ENCODE measurements around the gene PICK1. TPM values are rescaled to one million over a fixed set of nuclear protein-coding genes. Genes with fewer than 3 reads are reported as not detected.

PICK1 gene
- total and polyA plus RNA-seq, 2 of the 4 experiments (the other 2 are of a cell fraction): 16.5 to 21.0 TPM

- Histone ChIP-seq H3K9ac (ENCODE audit: low read depth, low read length) (no peak overlapping the region), H4K91ac (ENCODE audit: insufficient read depth, low read depth, low read length) (no peak overlapping the region), H3K27me3 (ENCODE audit: control insufficient read depth, insufficient read depth, low read length) (peaks cover 52% of the 10 kb centered on the region), H3K4me2 (ENCODE audit: low read depth, low read length) (no peak overlapping the region), H3K27ac (ENCODE audit: insufficient read depth, low read length) (no peak overlapping the region), H3K18ac (ENCODE audit: low read depth, low read length) (no peak overlapping the region), H3K14ac (replicated peaks; ENCODE audit: low read depth, low read length) (no peak overlapping the region), H2BK15ac (ENCODE audit: low read depth, low read length) (no peak overlapping the region), H3K4me1 (ENCODE audit: control insufficient read depth, insufficient read depth, low read length) (peaks cover 2% of the 10 kb centered on the region; the same call in 1 of the 2 replicates), H2AK5ac (ENCODE audit: low read depth, low read length) (no peak overlapping the region), H2AFZ (replicated peaks; ENCODE audit: low read length, poor library complexity) (no peak overlapping the region), H3K9me3 (ENCODE audit: control insufficient read depth, insufficient read depth, low read length) (no peaks in the 10 kb centered on the region), H3K79me1 (ENCODE audit: low read depth in 1 of 2, low read length in 2 of 2) (no peaks in the 10 kb centered on the region), H2BK120ac (ENCODE audit: low read depth, low read length) (no peak overlapping the region), H4K5ac (ENCODE audit: low read depth, low read length) (no peak overlapping the region), H3K56ac (ENCODE audit: extremely low read depth, insufficient read depth, low read length) (no peak overlapping the region), H2BK5ac (ENCODE audit: low read depth, low read length, poor library complexity, severe bottlenecking) (no peak overlapping the region), H4K20me1 (ENCODE audit: insufficient read depth, low read length) (no peaks in the 10 kb centered on the region; the same call in 1 of the 2 replicates), H3K23ac (ENCODE audit: low read depth, low read length) (no peak overlapping the region), H4K8ac (ENCODE audit: low read depth in 2 of 2, low read length in 2 of 2) (no peak overlapping the region), H3K9me1 (ENCODE audit: insufficient read depth, low read length) (0 out of 2 replicates have a peak, but pooled peaks cover 2% of the 10 kb centered on the region), H3K4me3 (ENCODE audit: insufficient read depth, low read depth, low read length) (no peak overlapping the region), H3K4ac (ENCODE audit: low read depth, low read length) (no peak overlapping the region), H3K36me3 (ENCODE audit: control insufficient read depth, insufficient read depth, low read length) (no peaks in the 10 kb centered on the region), H2AK9ac (replicated peaks; ENCODE audit: low read depth, low read length, poor library complexity) (peak overlapping the region; percentile 72), H2BK20ac (ENCODE audit: low read depth, low read length) (no peak overlapping the region)
- TF ChIP-seq CEBPB (IDR thresholded peaks at IDR 0.05; ENCODE audit: low read depth, low read length) (no peak), FOS (IDR thresholded peaks at IDR 0.05; ENCODE audit: low read depth, low read length) (no peak), MAFK (IDR thresholded peaks at IDR 0.05; ENCODE audit: low read depth, low read length) (no peak), BHLHE40 (IDR thresholded peaks at IDR 0.05; ENCODE audit: low read depth, low read length) (no peak), CHD1 (IDR thresholded peaks at IDR 0.05; ENCODE audit: low read depth, low read length) (no peak), RFX5 (IDR thresholded peaks at IDR 0.05; ENCODE audit: low read depth, low read length) (no peak), SMC3 (IDR thresholded peaks at IDR 0.05; ENCODE audit: low read depth, low read length) (no peak), RAD21 (IDR thresholded peaks at IDR 0.05; ENCODE audit: low read length) (no peak), USF2 (IDR thresholded peaks at IDR 0.05; ENCODE audit: low read depth, low read length) (no peak), RCOR1 (IDR thresholded peaks at IDR 0.05; ENCODE audit: insufficient replicate concordance, low read length) (no peak), ELK1 (IDR thresholded peaks at IDR 0.05; ENCODE audit: borderline replicate concordance, low read depth, low read length) (no peak), MXI1 (IDR thresholded peaks at IDR 0.05; ENCODE audit: borderline replicate concordance, low read depth, low read length) (no peak)
- BruUV-seq (replicated peaks): no TSS peak
- ATAC-seq (ENCODE audit: low read depth) (no peak), DNase-seq (no peak)
- in situ Hi-C loops (cut with MboI; ENCODE audit: low sequenced_read_pairs): no loop called here
- dilution Hi-C loops (cut with HindIII; ENCODE audit: low sequenced_read_pairs, unreplicated experiment): no loop called here
- POLR2A ChIA-PET (ENCODE audit: unreplicated experiment): no interaction called here
- intact Hi-C loops (cut with micrococcal nuclease): no loop called here
- CTCF ChIA-PET: no interaction called here
- WGBS, 2 experiments (ENCODE audit: extremely low coverage in 2 of 2, insufficient read length in 1 of 2): no CpG with 5 or more reads among the region's 5 CpGs
Measured at GRCh38 chr22:38085501-38085900, 28.3 kb downstream of the PICK1 start.

All from IMR-90 (cell line).